OCI-LY3 (cell line): Measurements from ENCODE around the gene EIF2AK3.

ENCODE experiments used
- CTCF ChIP-seq: fragments of 200-600, 300-600 bp; sonication (generic); IDR thresholded peaks from 2 replicates; pipeline ENCODE4 v1.5.1; 2014; ENCODE audit warnings: antibody characterized with exemption, low read length, low read depth
- EZH2phosphoT487 ChIP-seq: fragments of 200-600 bp; shearing (Covaris generic); IDR thresholded peaks from 2 replicates; pipeline ENCODE4 v1.6.1; 2018; ENCODE audit warnings: antibody characterized with exemption, mixed run types, low read depth

GRCh38 chr2:88667219-88667618 lies 40.0 kb upstream of the EIF2AK3 start:
- TF ChIP-seq CTCF: 0 out of 2 replicates have a peak, but pooled peaks have one; percentile 11
- TF ChIP-seq EZH2phosphoT487: no peak
